ENCODE data around the gene DYNLT3. TPM values are rescaled to one million over a fixed set of nuclear protein-coding genes. Genes with fewer than 3 reads are reported as not detected.

The DYNLT3 gene
- total RNA-seq, 3 donors from 2014 or later: 37.0 to 40.0 (median 37.5) TPM

DNA sequence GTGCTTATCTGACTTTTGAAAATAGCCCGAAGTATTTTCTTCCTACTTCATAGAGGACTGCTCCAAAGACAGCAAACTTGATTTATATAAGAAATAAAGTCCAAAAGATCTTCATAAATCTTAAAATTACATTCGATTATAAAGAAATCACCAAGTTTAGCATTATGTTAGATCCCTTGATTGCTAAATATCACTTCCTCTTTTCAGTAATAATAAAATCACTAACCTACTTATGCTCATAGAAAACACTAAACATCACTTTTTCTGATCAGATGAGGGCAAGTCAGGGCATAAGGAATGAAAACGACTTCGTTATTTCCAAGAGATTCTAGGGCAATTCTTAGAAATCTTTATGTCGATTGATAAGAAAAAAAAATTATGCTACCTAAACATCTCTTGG is 32.0 kb downstream of the DYNLT3 start:
- no peak overlapping the region for H3K4me3 ChIP-seq
- intact Hi-C loops (cut with DNase I; ENCODE audit: low total_unique reads): no loop called here
- H3K27me3 ChIP-seq: peaks cover 0 to 63% of the 10 kb centered on the region in 2 donors
- no peaks in the 10 kb centered on the region for H3K4me1 ChIP-seq
- no peaks in the 10 kb centered on the region for H3K9me3 ChIP-seq
- no peaks in the 10 kb centered on the region for H3K36me3 ChIP-seq
- TF ChIP-seq POLR2A (IDR thresholded peaks at IDR 0.05) (no peak), CTCF (IDR thresholded peaks at IDR 0.05) (no peak), POLR2AphosphoS5 (IDR thresholded peaks at IDR 0.05) (no peak)
- no peak overlapping the region for H3K27ac ChIP-seq
- no peak for DNase-seq (ENCODE audit: low spot score in 2 of 2)

- Histone ChIP-seq H3K4me1 (no peaks in the 10 kb centered on the region), H3K9me3 (no peaks in the 10 kb centered on the region), H3K27me3 (peaks cover 0 to 59% of the 10 kb centered on the region in 2 donors), H3K27ac (no peak overlapping the region), H3K4me3 (no peak overlapping the region), H3K36me3 (no peaks in the 10 kb centered on the region)
- intact Hi-C loops (cut with DNase I; ENCODE audit: low total_unique reads): no loop called here
- no peak for TF ChIP-seq CTCF (IDR thresholded peaks at IDR 0.05)
- TF ChIP-seq POLR2AphosphoS5 (IDR thresholded peaks at IDR 0.05): no peak
- no peak for TF ChIP-seq POLR2A (IDR thresholded peaks at IDR 0.05)
- DNase-seq (ENCODE audit: low spot score in 2 of 2): no peak
Measured at GRCh38 chrX:37813570-37813969, 33.8 kb downstream of the DYNLT3 start.

GRCh38 chrX:37812110-37812509 is 35.3 kb downstream of the DYNLT3 start:
- Histone ChIP-seq H3K36me3 (no peaks in the 10 kb centered on the region), H3K27ac (no peak overlapping the region), H3K4me1 (no peaks in the 10 kb centered on the region), H3K27me3 (peaks cover 0 to 57% of the 10 kb centered on the region in 2 donors), H3K4me3 (no peak overlapping the region), H3K9me3 (no peaks in the 10 kb centered on the region)
- intact Hi-C loops (cut with DNase I; ENCODE audit: low total_unique reads): no loop called here
- TF ChIP-seq POLR2AphosphoS5 (IDR thresholded peaks at IDR 0.05) (no peak), CTCF (IDR thresholded peaks at IDR 0.05) (no peak), POLR2A (IDR thresholded peaks at IDR 0.05) (no peak)
- no peak for DNase-seq (ENCODE audit: low spot score in 2 of 2)

DNA sequence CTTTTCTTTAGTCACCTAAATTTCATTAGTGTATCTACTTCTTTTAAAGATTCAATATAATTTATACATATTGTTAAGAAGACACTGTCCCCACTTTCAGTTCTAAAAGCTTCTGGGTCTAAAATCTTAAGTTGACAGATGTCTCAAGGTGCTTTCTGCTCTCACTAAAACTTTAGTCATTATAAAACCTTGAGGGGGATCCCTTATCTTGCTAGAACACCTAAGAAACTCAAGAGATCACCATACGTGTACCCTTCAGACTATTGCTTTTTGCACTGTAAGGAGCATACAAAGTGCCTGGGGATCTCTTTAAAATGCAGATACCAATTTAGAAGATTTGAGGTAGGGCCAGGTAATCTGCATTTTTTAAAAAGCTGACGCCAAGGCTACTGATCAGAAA is 37.4 kb downstream of the DYNLT3 start:
- intact Hi-C loops (cut with DNase I; ENCODE audit: low total_unique reads): no loop called here
- Histone ChIP-seq H3K36me3 (no peaks in the 10 kb centered on the region), H3K4me3 (no peak overlapping the region), H3K27me3 (peaks cover 0 to 51% of the 10 kb centered on the region in 2 donors), H3K27ac (no peak overlapping the region), H3K4me1 (no peaks in the 10 kb centered on the region), H3K9me3 (no peaks in the 10 kb centered on the region)
- TF ChIP-seq POLR2AphosphoS5 (IDR thresholded peaks at IDR 0.05) (no peak), POLR2A (IDR thresholded peaks at IDR 0.05) (no peak)
- DNase-seq (ENCODE audit: low spot score in 2 of 2): no peak

- H3K9me3 ChIP-seq: no peaks in the 10 kb centered on the region
- no peak for DNase-seq (ENCODE audit: low spot score in 2 of 2)
- no peak overlapping the region for H3K4me3 ChIP-seq
- H3K36me3 ChIP-seq: no peaks in the 10 kb centered on the region
- H3K4me1 ChIP-seq: no peaks in the 10 kb centered on the region
- no peak for TF ChIP-seq POLR2AphosphoS5 (IDR thresholded peaks at IDR 0.05)
- TF ChIP-seq CTCF (IDR thresholded peaks at IDR 0.05): no peak
- no peak for TF ChIP-seq POLR2A (IDR thresholded peaks at IDR 0.05)
- intact Hi-C loops (cut with DNase I; ENCODE audit: low total_unique reads): no loop called here
- H3K27me3 ChIP-seq: peaks cover 0 to 52% of the 10 kb centered on the region in 2 donors
- no peak overlapping the region for H3K27ac ChIP-seq
Measured at GRCh38 chrX:37803057-37803456, 44.3 kb downstream of the DYNLT3 start.

GRCh38 chrX:37802028-37802427 is 45.3 kb downstream of the DYNLT3 start:
- Histone ChIP-seq H3K36me3 (no peaks in the 10 kb centered on the region), H3K4me1 (no peaks in the 10 kb centered on the region), H3K4me3 (no peak overlapping the region), H3K9me3 (no peaks in the 10 kb centered on the region), H3K27ac (no peak overlapping the region), H3K27me3 (peaks cover 0 to 55% of the 10 kb centered on the region in 2 donors)
- intact Hi-C loops (cut with DNase I; ENCODE audit: low total_unique reads): no loop called here
- no peak for TF ChIP-seq POLR2AphosphoS5 (IDR thresholded peaks at IDR 0.05)
- no peak for TF ChIP-seq POLR2A (IDR thresholded peaks at IDR 0.05)
- no peak for TF ChIP-seq CTCF (IDR thresholded peaks at IDR 0.05)
- DNase-seq (ENCODE audit: low spot score in 2 of 2): no peak

All from breast epithelium (tissue), 4 donors.